GM19193 (cell line): ENCODE data around the gene KCP.

Experiments
- POLR2A ChIP-seq: IDR thresholded peaks from 4 replicates; pipeline ENCODE4 v1.6.1; 2011; ENCODE audit not compliant: insufficient read depth, insufficient read length; ENCODE audit errors: extremely low read depth

KCP gene

DNA sequence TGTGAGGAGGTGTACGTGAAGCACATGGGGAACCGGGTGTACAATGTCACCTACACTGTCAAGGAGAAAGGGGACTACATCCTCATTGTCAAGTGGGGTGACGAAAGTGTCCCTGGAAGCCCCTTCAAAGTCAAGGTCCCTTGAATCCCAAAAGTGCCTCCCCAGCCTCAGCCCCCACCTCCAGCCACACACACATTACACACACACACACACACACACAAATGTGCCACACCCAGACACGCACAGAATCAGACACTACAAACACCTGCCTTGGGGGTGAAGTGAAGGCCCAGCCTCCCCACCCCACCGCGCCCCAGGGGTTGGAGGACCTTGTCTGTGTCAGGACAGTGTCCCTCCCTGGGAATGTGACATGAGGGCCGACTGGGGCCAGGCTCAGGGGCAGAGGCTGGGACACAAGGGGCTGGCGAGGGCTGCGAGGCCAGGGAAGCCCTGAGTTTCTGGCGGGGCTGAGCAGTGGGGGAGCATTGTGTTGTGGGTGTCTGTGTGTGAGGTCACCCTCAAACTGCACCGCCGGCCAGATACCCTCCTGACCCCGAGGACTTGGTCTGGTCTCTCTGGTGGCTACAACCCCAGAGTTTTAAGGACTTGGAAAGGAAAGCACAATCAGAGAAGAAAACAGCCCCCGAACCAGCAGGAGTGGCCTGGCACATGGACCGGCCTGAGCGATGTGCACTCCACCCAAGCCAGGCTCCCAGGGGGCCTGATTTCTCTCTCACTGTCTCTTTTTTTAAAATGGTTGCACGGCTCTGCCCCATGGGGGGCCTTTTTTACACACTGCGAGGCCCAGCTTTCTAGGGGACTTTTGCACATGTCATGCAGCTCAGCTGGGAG lies 51.9 kb downstream of the KCP start:
- no peak for TF ChIP-seq POLR2A

DNA sequence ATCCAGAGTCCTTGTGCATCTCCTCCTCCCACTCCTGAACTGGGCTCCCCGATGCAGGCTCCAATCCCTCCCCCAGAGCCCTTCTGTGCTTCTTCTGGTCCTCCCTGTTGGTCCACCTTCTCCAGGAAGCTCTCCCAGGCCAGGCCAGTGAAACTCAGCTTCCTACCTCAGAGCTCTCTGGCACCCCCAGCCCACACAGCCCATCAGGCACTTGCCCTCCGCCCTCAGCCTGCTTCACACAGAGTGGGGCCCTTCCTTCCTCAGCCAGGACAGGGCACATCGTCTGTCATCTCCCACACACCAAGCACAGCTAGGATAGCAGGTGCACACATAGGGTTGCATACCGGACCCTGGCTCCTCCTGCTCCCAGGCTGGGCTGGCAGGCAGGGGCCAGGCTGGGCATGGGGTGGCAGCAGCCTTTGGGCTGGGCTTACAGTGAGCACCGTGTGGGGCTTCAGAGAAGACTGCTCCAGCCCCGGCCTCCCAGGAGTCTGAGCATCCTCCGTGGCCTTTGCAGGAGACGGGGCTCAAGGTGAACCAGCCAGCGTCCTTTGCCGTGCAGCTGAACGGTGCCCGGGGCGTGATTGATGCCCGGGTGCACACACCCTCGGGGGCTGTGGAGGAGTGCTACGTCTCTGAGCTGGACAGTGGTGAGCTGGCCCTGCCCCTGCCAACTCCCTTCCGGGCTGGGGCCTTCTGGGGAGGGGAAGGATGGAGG lies 54.3 kb downstream of the KCP start:
- TF ChIP-seq POLR2A = no peak

DNA sequence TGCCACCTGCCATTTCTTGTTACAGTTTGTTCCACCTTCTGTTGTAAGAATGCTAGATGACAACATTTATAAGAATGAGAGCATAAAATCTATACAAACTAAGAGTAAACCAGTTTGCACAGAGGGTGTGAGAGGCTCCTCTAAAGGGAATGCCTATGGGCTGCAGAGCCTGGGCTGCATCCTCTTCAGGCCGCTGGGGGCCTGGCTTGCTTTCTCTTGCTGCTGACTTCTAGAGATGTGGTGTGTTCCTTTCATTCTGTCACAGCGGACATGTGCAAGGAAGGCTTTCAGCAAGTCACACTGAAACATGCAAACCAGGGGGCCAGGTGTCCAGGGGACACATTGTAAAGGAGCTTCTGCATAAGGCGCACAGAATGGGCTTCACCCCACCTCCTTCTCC lies 55.0 kb downstream of the KCP start:
- TF ChIP-seq POLR2A = no peak

DNA sequence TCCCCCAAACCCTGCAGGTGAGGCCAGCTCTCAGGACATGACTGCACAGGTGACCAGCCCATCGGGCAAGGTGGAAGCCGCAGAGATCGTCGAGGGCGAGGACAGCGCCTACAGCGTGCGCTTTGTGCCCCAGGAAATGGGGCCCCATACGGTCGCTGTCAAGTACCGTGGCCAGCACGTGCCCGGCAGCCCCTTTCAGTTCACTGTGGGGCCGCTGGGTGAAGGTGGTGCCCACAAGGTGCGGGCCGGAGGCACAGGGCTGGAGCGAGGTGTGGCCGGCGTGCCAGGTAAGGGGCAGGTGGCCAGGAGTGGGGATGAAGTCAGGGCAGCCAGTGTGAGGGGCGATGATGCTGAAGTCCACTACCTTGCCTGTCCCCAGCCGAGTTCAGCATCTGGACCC lies 56.1 kb downstream of the KCP start:
- TF ChIP-seq POLR2A = no peak

DNA sequence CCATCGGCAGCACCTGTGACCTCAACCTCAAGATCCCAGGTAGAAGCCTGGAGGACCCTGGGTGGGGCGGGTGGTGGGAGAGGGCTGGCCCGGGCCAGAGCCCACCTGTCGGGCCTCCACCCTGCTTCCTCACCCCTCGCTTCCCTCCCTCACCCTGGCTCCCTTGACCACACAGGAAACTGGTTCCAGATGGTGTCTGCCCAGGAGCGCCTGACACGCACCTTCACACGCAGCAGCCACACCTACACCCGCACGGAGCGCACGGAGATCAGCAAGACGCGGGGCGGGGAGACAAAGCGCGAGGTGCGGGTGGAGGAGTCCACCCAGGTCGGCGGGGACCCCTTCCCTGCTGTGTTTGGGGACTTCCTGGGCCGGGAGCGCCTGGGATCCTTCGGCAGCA lies 56.7 kb downstream of the KCP start:
- no peak for TF ChIP-seq POLR2A

DNA sequence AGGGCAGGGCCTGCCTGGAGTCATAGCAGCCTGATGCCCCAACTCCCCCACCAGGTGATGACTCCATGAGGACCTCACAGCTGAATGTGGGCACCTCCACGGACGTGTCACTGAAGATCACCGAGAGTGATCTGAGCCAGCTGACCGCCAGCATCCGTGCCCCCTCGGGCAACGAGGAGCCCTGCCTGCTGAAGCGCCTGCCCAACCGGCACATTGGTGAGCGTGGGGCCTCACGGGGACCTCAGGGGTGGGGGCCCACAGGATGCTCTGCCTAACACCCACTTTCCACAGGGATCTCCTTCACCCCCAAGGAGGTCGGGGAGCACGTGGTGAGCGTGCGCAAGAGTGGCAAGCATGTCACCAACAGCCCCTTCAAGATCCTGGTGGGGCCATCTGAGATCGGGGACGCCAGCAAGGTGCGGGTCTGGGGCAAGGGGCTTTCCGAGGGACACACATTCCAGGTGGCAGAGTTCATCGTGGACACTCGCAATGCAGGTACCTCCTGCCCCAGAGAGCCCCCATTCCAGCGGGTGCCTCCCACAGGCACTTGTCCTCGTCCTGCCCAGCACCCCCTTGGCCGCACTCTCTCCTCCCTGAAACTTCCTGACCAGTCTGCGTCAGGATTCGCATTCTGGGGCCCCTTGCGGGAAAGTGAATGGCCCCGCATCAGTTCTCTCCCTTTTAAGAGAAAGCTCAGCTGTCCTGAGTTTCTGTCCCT lies 57.8 kb downstream of the KCP start:
- TF ChIP-seq POLR2A = no peak

DNA sequence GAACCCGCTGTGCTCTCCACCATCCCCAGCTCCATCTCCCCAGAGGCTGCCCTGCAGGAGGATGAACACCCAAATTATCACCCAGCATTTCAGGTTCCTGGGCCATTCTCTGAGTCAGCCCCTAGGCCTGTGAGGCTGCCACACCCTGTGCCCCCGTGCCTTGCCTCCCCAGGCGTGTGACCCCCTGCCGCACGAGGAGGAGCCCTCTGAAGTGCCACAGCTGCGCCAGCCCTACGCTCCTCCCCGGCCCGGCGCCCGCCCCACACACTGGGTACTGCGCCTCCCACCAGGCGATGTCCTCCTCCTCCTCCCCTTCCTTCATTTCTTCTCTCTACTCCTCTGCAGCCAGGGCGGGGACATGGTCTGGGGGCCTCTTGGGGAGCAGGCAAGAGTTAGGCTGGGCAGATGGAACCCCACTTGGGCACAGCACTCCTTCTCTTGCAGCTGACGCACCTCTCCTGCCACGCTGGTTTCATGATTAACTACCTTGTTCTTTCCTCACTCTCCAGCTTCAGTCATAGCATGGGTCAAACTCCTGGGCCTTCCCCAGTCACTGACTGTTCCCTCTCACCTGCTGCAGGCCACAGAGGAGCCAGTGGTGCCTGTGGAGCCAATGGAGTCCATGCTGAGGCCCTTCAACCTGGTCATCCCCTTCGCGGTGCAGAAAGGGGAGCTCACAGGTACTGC lies 60.6 kb downstream of the KCP start:
- no peak for TF ChIP-seq POLR2A

DNA sequence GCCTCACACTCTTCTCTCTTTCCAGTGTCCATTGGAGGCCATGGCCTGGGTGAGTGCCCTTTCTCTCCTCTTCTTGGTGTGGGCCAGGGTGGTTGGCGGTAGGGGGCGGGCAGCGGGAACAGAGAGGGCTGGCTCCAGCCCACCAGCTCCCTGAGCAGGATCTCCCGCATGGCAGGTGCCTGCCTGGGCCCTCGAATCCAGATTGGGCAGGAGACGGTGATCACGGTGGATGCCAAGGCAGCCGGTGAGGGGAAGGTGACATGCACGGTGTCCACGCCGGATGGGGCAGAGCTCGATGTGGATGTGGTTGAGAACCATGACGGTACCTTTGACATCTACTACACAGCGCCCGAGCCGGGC lies 61.4 kb downstream of the KCP start:
- no peak for TF ChIP-seq POLR2A

DNA sequence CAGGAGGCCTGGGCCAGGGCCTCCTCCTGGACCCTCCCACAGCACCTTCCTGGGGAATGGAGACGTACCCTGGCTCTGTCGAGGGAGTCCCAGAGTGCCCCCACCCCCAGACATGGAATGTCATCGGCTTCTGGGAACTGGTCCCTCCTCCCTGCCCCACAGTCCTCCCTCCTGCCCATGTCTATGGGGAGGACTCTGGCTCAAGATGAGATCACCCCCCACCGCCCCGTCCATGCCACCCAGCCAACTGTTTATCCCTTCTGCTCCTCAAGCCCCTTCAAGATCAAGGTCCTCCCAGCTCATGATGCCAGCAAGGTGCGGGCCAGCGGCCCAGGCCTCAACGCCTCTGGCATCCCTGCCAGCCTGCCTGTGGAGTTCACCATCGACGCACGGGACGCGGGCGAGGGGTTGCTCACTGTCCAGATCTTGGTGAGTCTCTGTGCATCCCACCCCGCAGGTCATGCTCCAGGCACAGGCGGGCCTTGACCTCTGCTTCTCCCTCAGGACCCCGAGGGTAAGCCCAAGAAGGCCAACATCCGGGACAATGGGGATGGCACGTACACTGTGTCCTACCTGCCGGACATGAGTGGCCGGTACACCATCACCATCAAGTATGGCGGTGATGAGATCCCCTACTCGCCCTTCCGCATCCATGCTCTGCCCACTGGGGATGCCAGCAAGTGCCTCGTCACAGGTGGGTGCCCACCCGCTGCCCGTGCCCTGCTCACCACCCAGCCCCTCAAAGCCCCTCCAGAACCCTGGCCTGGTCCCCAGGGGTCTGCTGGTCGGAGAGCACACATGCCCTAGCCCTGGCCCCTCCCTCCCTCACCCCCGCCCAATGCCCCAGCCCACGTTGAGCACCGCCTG lies 62.0 kb downstream of the KCP start:
- no peak for TF ChIP-seq POLR2A

DNA sequence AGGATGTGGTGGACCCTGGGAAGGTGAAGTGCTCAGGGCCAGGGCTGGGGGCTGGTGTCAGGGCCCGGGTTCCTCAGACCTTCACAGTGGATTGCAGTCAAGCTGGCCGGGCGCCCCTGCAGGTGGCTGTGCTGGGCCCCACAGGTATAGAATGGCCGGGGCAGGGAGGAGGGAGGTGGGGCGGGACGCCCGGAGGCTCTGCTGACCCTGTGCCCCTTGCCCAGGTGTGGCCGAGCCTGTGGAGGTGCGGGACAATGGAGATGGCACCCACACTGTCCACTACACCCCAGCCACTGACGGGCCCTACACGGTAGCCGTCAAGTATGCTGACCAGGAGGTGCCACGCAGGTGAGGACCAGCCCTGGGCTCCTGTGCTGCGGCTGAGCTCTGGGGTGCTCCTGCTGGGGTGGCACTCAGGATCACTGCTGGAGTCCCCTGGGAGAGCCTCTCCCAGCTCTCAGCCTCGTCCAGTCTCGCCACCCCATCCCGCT lies 62.7 kb downstream of the KCP start:
- no peak for TF ChIP-seq POLR2A

DNA sequence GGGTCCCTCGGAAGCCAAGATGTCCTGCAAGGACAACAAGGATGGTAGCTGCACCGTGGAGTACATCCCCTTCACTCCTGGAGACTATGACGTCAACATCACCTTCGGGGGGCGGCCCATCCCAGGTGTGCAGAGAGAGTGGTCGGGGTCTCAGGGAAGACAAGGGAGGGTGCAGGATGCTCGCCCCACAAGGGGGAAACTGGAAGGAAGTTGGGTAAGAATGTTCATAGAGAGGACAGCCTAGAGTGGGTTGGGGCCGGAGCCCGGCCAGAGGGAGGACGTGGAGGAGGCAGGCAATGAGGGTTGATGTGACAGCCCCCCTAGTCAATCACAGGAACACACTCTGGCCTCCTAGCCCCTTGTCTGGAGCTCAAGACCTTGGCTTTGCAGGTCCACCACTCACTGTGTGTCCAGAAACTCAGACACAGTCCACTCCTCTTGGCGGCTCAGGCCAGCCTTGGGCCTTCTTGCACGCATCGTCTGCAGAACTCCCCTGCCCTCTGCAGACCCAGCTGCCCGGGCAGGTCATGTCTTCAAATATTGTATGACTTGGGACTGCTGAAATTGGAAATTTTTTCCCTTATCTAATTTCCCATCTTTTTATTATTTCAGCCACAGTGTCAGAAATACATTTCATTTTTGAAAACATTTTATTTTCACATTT lies 63.6 kb downstream of the KCP start:
- TF ChIP-seq POLR2A = no peak

DNA sequence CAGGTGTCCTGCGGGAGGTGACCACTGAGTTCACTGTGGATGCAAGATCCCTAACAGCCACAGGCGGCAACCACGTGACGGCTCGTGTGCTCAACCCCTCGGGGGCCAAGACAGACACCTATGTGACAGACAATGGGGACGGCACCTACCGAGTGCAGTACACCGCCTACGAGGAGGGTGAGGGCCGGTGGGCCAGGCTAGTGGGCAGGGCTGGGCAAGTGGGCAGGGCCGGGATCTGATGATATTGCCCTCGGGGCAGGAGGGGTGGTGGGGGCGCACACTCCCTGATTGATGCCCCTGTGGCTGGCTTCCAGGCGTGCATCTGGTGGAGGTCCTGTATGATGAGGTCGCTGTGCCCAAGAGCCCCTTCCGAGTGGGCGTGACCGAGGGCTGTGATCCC lies 64.5 kb downstream of the KCP start:
- no peak for TF ChIP-seq POLR2A

DNA sequence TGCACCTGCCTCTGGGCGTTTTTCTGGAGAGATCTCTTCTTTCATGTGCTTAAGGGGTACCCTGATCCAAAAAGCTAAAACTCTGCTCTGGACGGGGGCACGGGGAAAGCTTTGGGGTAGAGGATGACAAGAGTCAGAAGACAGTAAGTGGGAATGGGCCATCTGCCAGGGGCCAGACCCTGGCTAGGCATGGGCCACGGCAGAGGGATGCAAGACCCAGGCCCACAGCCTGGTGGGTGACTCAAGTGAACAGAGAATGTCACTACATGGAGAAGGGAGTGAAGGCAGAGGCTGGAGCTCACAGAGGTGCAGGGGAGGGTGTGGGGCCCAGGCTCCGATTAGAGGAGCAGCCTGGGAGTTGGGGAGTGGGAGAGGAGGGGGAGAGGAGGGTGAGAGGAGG lies 65.0 kb downstream of the KCP start:
- TF ChIP-seq POLR2A = no peak
